Fibroblast of lung (primary cell): Measurements from ENCODE around the gene NCKAP5.

Experiments used
- CTCF ChIP-seq, 2 donors: IDR thresholded peaks in 1 of 2; conservative IDR thresholded peaks in 1 of 2; 1 replicate in 1 of 2; 2 replicates in 1 of 2; pipeline ENCODE4 v1.5.1; 2011 to 2012; ENCODE audit warnings: low read length in 2 of 2, control low read depth in 1 of 2, inconsistent platforms in 1 of 2, low read depth in 1 of 2, mild to moderate bottlenecking in 1 of 2
- EZH2 ChIP-seq: IDR thresholded peaks from 2 replicates; pipeline ENCODE4 v1.5.1; 2012; ENCODE audit warnings: low read length, control low read depth, mild to moderate bottlenecking; ENCODE audit errors: missing control alignments

- TF ChIP-seq CTCF (conservative IDR thresholded peaks at IDR 0.05 in 1 of 2, IDR thresholded peaks at IDR 0.05 in 1 of 2; ENCODE audit: low read depth in 1 of 2, low read length in 2 of 2) = no peak
- no peak for TF ChIP-seq EZH2
Measured at GRCh38 chr2:133442393-133442792, 125.9 kb downstream of the NCKAP5 start.
